ENCODE data around the gene RASSF1.

RASSF1 gene

GRCh38 chr3:50303013-50303815 lies 37.4 kb downstream of the RASSF1 start, which contains the start of gene HYAL1:
Gene HYAL1, minus strand, starts transcription at chr3:50303574. Its CDS starts 618 bp downstream, at chr3:50302956.
- in situ Hi-C loops (cut with MboI; ENCODE audit: low sequenced_read_pairs) = no loop called here

DNA sequence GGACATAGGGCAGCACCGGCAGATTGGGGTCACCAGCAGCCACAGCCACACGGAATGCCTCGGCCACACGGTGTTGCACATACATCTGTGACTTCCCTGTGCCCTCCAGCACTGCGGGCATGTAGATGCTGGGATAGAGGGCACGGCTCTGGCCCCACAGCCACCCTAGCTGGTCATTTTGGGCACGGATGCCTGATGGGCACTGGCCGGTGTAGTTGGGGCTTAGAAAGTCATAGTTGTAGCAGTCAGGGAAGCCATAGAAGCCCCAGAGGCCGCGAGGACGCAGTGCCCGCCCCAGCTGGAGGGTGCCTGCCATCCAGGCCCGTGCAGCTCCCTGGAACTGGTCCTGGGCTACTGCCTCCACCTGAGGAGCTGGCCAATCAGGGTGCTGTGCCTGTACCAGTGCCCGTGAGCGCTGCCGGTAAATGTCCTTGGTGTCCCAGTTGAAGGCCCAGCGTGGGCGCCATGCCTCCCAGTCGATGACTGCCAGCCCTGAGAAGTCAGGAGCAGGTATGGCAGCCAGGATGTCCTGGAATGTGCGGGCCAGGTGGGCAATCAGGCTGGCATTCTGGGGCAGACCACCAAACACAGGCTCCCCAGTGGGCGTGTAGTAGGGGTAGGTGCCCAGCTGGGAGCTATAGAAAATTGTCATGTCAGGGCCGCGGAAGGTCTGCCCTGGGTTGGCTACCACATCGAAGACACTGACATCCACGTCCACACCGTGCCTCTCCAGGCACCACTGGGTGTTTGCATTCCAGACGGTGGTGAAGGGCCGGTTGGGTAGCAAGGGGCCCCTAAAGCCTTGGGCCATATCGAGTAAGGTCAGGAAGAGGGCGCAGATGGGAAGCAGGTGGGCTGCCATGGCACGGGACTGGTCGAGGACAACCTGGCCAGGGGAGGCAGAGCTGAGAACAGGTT lies 38.3 kb downstream of the RASSF1 start:
- in situ Hi-C loops (cut with MboI; ENCODE audit: low sequenced_read_pairs) = no loop called here

- in situ Hi-C loops (cut with MboI; ENCODE audit: low sequenced_read_pairs) = no loop called here
These were observed 39.9 kb downstream of the RASSF1 start for GRCh38 chr3:50300681-50301254.

GRCh38 chr3:50299929-50300680 lies 40.5 kb downstream of the RASSF1 start:
- in situ Hi-C loops (cut with MboI; ENCODE audit: low sequenced_read_pairs) = no loop called here

GRCh38 chr3:50299638-50299928 lies 41.1 kb downstream of the RASSF1 start:
- in situ Hi-C loops (cut with MboI; ENCODE audit: low sequenced_read_pairs) = no loop called here

GRCh38 chr3:50298836-50299637 lies 41.6 kb downstream of the RASSF1 start, which contains the start of the genes HYAL3 and NAA80:
Gene HYAL3, minus strand, starts transcription at chr3:50299405. Its CDS starts 3,803 bp downstream, at chr3:50295602.
Gene NAA80, minus strand, starts transcription at chr3:50299405. Its CDS starts 1,942 bp downstream, at chr3:50297463.
- in situ Hi-C loops (cut with MboI; ENCODE audit: low sequenced_read_pairs) = no loop called here

- in situ Hi-C loops (cut with MboI; ENCODE audit: low sequenced_read_pairs) = no loop called here
These were observed 42.5 kb downstream of the RASSF1 start for GRCh38 chr3:50297896-50298725.

DNA sequence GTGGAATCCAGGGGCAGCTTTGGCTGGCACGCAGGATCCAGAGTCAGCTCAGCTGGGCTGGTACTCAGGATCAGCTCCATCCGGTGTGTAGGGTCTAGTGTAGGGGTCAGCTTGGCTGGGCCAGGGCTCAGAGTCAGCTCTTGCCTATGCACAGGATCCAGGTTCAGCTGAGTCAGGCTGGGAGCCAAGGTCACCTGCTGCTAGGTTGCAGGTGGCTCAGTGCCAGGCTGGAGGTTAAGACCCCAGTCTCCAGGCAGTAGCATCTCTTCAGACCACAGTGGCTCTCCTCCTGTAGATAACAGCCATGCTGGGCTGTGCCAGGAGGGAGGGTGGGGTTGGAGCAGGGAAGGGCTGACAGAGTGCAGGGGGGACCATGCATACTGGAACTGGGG lies 43.3 kb downstream of the RASSF1 start:
- in situ Hi-C loops (cut with MboI; ENCODE audit: low sequenced_read_pairs) = no loop called here

DNA sequence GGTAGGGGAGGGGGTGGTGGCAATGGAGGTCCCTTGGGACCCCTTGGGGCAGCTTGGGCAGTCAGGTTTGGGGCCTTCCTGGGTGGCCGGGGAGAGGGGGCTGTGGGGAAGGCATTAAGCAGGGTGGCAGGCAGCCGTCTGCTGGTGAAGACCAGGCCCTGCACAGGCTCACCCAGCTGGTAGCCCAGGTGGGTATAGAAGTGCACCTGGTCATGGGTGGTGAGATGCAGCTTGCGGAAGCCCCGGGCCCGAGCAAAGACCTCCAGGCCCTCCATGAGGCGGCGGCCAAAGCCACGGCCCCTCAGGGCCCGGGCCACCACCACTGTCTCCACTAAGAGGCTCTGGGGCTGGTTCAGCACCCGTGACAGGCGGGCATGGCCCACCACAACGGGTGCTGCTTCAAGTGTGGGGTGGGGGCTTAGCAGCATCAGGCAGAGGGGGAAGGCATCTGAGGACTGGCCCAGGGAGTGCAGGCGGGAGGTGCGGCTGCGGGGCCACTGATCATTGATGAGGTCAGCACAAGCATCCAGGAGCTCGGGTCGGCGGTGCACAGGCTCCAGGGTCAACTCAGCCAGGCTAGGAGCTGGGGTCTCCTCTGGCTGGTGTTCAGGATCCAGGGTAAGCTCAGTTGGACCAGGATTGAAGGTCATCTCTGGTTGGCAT lies 43.8 kb downstream of the RASSF1 start:
- in situ Hi-C loops (cut with MboI; ENCODE audit: low sequenced_read_pairs) = no loop called here

- in situ Hi-C loops (cut with MboI; ENCODE audit: low sequenced_read_pairs) = no loop called here
These were observed 44.8 kb downstream of the RASSF1 start for GRCh38 chr3:50295553-50296431.

DNA sequence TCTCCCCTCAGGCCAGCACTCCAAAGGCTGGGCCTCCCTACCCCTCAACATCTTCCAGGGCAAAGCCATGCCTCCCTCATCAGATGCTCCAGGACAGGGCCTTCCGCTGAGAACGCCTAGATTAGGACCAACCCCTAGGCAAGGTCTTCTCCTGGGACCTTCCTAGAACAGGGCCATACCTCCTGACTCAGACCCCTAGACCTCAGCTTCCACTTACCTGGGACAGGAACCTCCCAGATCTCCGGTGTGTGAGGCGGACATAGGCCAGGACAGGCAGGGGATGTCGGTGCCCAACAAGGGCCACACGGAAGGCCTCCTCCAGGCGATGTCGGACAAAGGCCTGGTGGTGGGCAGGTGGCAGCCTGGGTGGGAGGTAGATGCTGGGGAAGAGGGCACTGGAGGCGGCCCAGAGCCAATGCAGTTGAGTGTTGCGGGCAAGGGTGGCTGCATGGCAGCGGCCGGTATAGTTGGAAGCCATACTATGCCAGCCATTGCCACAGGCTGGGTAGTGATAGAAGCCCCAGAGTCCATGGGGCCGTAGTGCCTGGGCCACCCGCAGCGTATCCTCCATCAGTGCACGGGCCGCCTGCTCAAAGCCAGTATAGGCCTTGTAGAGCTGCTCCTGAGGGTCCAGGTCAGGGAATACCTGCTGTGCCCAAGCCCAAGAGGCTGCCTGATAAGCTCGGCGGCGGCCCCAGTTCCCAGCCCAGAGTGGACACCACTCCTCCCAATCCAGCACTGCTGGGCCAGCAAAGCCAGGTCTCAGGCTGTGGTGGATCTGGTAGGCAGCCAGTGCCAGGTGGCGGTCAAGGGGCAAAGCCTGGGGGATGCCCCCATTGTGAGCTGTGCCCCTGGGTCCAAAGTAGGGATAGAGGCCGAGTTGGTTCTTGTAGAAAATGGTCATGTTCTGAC lies 45.9 kb downstream of the RASSF1 start:
- in situ Hi-C loops (cut with MboI; ENCODE audit: low sequenced_read_pairs) = no loop called here

GRCh38 chr3:50294089-50294488 lies 46.5 kb downstream of the RASSF1 start:
- in situ Hi-C loops (cut with MboI; ENCODE audit: low sequenced_read_pairs) = no loop called here

GRCh38 chr3:50293079-50293801 lies 47.4 kb downstream of the RASSF1 start:
- in situ Hi-C loops (cut with MboI; ENCODE audit: low sequenced_read_pairs) = no loop called here

- in situ Hi-C loops (cut with MboI; ENCODE audit: low sequenced_read_pairs) = no loop called here
These were observed 48.2 kb downstream of the RASSF1 start, which contains the start of gene IFRD2 for GRCh38 chr3:50292159-50293078. Gene IFRD2, minus strand, starts transcription at chr3:50292429. Its CDS starts 155 bp downstream, at chr3:50292274.
